A375 (cell line): ENCODE results near the gene DGCR2. TPM values are rescaled to one million over a fixed set of nuclear protein-coding genes. Genes with fewer than 3 reads are reported as not detected.

Experiments used
- small RNA-seq: library from RNA; depleted of rRNA; stranded (forward); fragments of <200 nt; gene quantifications from one replicate; pipeline ENCODE3, GENCODE V24; 2014
- total RNA-seq: library from RNA; depleted of rRNA; stranded (reverse); fragments of >200 nt; shearing (Covaris generic); gene quantifications from 2 replicates; pipeline ENCODE4 v1.2.3, GENCODE V29; 2014; rRNA removed

The DGCR2 gene
- 16.6 and 18.9 TPM in 2 replicates for total RNA-seq

GRCh38 chr22:19122143-19122751, at the start of gene DGCR2:
TSS of gene DGCR2 (minus strand) at chr22:19122412. CDS start at chr22:19122206, 206 bp downstream.

GRCh38 chr22:19149991-19150390, 27.8 kb upstream of the DGCR2 start, which contains the start of gene GSC2:
TSS of gene GSC2 (minus strand) at chr22:19150292. CDS start at chr22:19150283, 9 bp downstream.

GRCh38 chr22:19130959-19131684, 8.9 kb upstream of the DGCR2 start, which contains the start of gene TSSK2:
TSS of gene TSSK2 (plus strand) at chr22:19131308. CDS start at chr22:19131400, 92 bp downstream.

Small RNAs within 50 kb of the gene (small RNA-seq; reads per million reads assigned to genes)
- not detected for gene RF00019

Other genes with a start within 250 kb of the DGCR2 start
- gene DGCR6, start 216.1 kb downstream of the DGCR2 start, total RNA-seq, result 0.16 and 1.0 TPM in 2 replicates
- gene PRODH, start 186.1 kb downstream of the DGCR2 start, total RNA-seq, result 0.58 and 0.75 TPM in 2 replicates
- not detected in 2 replicates for gene TSSK2, start 8.9 kb upstream of the DGCR2 start, total RNA-seq
- gene ESS2, start 22.2 kb upstream of the DGCR2 start, total RNA-seq, result 10.2 and 10.3 TPM in 2 replicates
- not detected in 2 replicates for gene GSC2, start 27.9 kb upstream of the DGCR2 start, total RNA-seq
- 76.6 and 94.2 TPM in 2 replicates for gene SLC25A1, start 56.3 kb upstream of the DGCR2 start, total RNA-seq
- 7.0 and 8.5 TPM in 2 replicates for gene CLTCL1, start 169.3 kb upstream of the DGCR2 start, total RNA-seq